Sigmoid colon (tissue), 3 donors: ENCODE results near the gene PIP5KL1.

Experiments used
- CTCF ChIP-seq, 4 experiments: fragments of 450-650 bp in 3 of 4; fragments of 200-600 bp in 1 of 4; IDR thresholded peaks; one replicate each; pipeline ENCODE4 v1.5.1; 2016 to 2019; ENCODE audit warnings: antibody characterized with exemption in 4 of 4, mild to moderate bottlenecking in 3 of 4, moderate library complexity in 2 of 4
- POLR2A ChIP-seq, 2 donors: fragments of 450-650 bp; IDR thresholded peaks; one replicate each; pipeline ENCODE4 v1.6.1; 2016; ENCODE audit warnings: antibody characterized with exemption in 2 of 2, mild to moderate bottlenecking in 2 of 2, moderate library complexity in 2 of 2

GRCh38 chr9:127926906-127927200 lies 3.7 kb downstream of the PIP5KL1 start:
- TF ChIP-seq CTCF (IDR thresholded peaks at IDR 0.05) (no peak), POLR2A (IDR thresholded peaks at IDR 0.05) (no peak)
